GM23248 (cell line): ENCODE data around the gene TIAL1. TPM values are rescaled to one million over a fixed set of nuclear protein-coding genes. Genes with fewer than 3 reads are reported as not detected.

ENCODE experiments used
- DNase-seq: peaks from one replicate; pipeline ENCODE4 v3.0.0-alpha.2; 2015
- H2AFZ ChIP-seq: fragments of 200-600 bp; sonication (generic); 2 replicates; pipeline ENCODE4 v1.6.1; 2016; ENCODE audit warnings: antibody characterized with exemption
- H3F3A ChIP-seq: fragments of 200-600 bp; sonication (generic); 2 replicates; pipeline ENCODE4 v1.6.1; 2016; ENCODE audit warnings: mild to moderate bottlenecking, antibody characterized with exemption, mixed run types; ENCODE audit not compliant: insufficient read depth
- H3K27ac ChIP-seq: fragments of 200-600 bp; sonication (generic); 2 replicates; pipeline ENCODE4 v1.5.1; 2016; ENCODE audit warnings: mild to moderate bottlenecking
- H3K27me3 ChIP-seq: fragments of 200-600 bp; sonication (generic); replicated peaks from 2 replicates; pipeline ENCODE4 v1.6.1; 2016; ENCODE audit warnings: mild to moderate bottlenecking; ENCODE audit not compliant: insufficient read depth
- H3K36me3 ChIP-seq: fragments of 200-600 bp; sonication (generic); 2 replicates; pipeline ENCODE4 v1.6.1; 2016; ENCODE audit warnings: low read depth, mild to moderate bottlenecking
- H3K4me1 ChIP-seq: fragments of 200-600 bp; sonication (generic); 2 replicates; pipeline ENCODE4 v1.6.1; 2016; ENCODE audit warnings: mild to moderate bottlenecking; ENCODE audit not compliant: insufficient read depth
- H3K4me2 ChIP-seq: fragments of 200-600 bp; sonication (generic); one replicate; pipeline ENCODE4 v1.6.1; 2016; ENCODE audit warnings: mild to moderate bottlenecking; ENCODE audit not compliant: unreplicated experiment
- H3K4me3 ChIP-seq: fragments of 200-600 bp; sonication (generic); 2 replicates; pipeline ENCODE4 v1.5.1; 2016; ENCODE audit warnings: mild to moderate bottlenecking
- H3K79me2 ChIP-seq: fragments of 200-600 bp; sonication (generic); 2 replicates; pipeline ENCODE4 v1.6.1; 2016; ENCODE audit warnings: mild to moderate bottlenecking; ENCODE audit not compliant: insufficient read depth
- H3K9ac ChIP-seq: fragments of 200-600 bp; sonication (generic); 2 replicates; pipeline ENCODE4 v1.6.1; 2016; ENCODE audit warnings: mild to moderate bottlenecking
- H3K9me2 ChIP-seq: fragments of 200-600 bp; sonication (generic); 2 replicates; pipeline ENCODE4 v1.6.1; 2016; ENCODE audit warnings: mixed run types, mild to moderate bottlenecking, moderate library complexity; ENCODE audit not compliant: insufficient read depth
- H3K9me3 ChIP-seq: fragments of 200-600 bp; sonication (generic); one replicate; pipeline ENCODE4 v1.6.1; 2017; ENCODE audit warnings: low read depth
- H4K20me1 ChIP-seq: fragments of 200-600 bp; sonication (generic); 2 replicates; pipeline ENCODE4 v1.6.0; 2016; ENCODE audit not compliant: insufficient read depth
- EZH2 ChIP-seq: fragments of 200-600 bp; sonication (generic); IDR thresholded peaks from 2 replicates; pipeline ENCODE4 v1.6.1; 2018; ENCODE audit warnings: antibody characterized with exemption, mild to moderate bottlenecking; ENCODE audit not compliant: insufficient read depth, poor library complexity, severe bottlenecking
- EZH2phosphoT487 ChIP-seq: fragments of 200-600 bp; sonication (generic); IDR thresholded peaks from 2 replicates; pipeline ENCODE4 v1.6.1; 2018; ENCODE audit warnings: antibody characterized with exemption, moderate library complexity, mild to moderate bottlenecking, low read depth; ENCODE audit not compliant: insufficient read depth
- WGBS, 2 experiments: methylation state at CpG; one replicate each; pipeline ENCODE4 v1.1.6; 2015 to 2017; ENCODE audit warnings: low lambda C conversion rate in 2 of 2, low coverage in 1 of 2; ENCODE audit errors: missing lambda C conversion rate in 2 of 2; 5-methylcytosine and 5-hydroxymethylcytosine counted together
- in situ Hi-C: fragments of 300-500 bp; cut with MboI; formaldehyde crosslinking; loops from 2 replicates; pipeline ENCODE4 v1.15.0; 2020
- polyA plus RNA-seq: library from polyadenylated mRNA; unstranded; fragments of >200 nt; fragmentation: Nextera tagmentation; extraction: Ambion mirVana; gene quantifications from 2 replicates; pipeline ENCODE4 v1.2.1, GENCODE V29; 2016
- total RNA-seq: library from RNA; depleted of rRNA; stranded (reverse); fragments of >200 nt; shearing (Covaris generic); gene quantifications from 2 replicates; pipeline ENCODE4 v1.2.3, GENCODE V29; 2014

Gene TIAL1
- total and polyA plus RNA-seq, 2 experiments from 2014 or later: 24.1 to 43.6 TPM

- no peak overlapping the region for H3K4me2 ChIP-seq
- H3K4me3 ChIP-seq: no peak overlapping the region
- no peaks in the 10 kb centered on the region for H3K9me3 ChIP-seq
- no peak overlapping the region for H2AFZ ChIP-seq
- H3K9me2 ChIP-seq: no peaks in the 10 kb centered on the region
- H3K79me2 ChIP-seq: peaks cover 63% of the 10 kb centered on the region
- in situ Hi-C loops: no loop called here
- no peaks in the 10 kb centered on the region for H3K27me3 ChIP-seq
- DNase-seq: no peak
- H3K9ac ChIP-seq: no peak overlapping the region
- 59 to 62% methylated on average over 18 of the region's 18 CpGs for WGBS, 2 experiments
- peaks cover 13% of the 10 kb centered on the region for H3F3A ChIP-seq
- H3K4me1 ChIP-seq: peaks cover 8% of the 10 kb centered on the region
- peaks cover 4% of the 10 kb centered on the region; the same call in 1 of the 2 replicates for H3K36me3 ChIP-seq
- H3K27ac ChIP-seq: no peak overlapping the region
- TF ChIP-seq EZH2 (no peak), EZH2phosphoT487 (no peak)
- no peaks in the 10 kb centered on the region for H4K20me1 ChIP-seq
Measured at GRCh38 chr10:119526621-119527592, 69.9 kb downstream of the TIAL1 start.

- no peaks in the 10 kb centered on the region for H3K27me3 ChIP-seq
- no peak for DNase-seq
- no peaks in the 10 kb centered on the region for H4K20me1 ChIP-seq
- peaks cover 4% of the 10 kb centered on the region; the same call in 1 of the 2 replicates for H3K36me3 ChIP-seq
- no peaks in the 10 kb centered on the region for H3K9me2 ChIP-seq
- H3K4me2 ChIP-seq: no peak overlapping the region
- no peak overlapping the region for H2AFZ ChIP-seq
- TF ChIP-seq EZH2phosphoT487 (no peak), EZH2 (no peak)
- no peaks in the 10 kb centered on the region for H3K9me3 ChIP-seq
- 93 to 95% methylated on average over 1 of the region's 1 CpG for WGBS, 2 experiments
- H3K27ac ChIP-seq: no peak overlapping the region
- peaks cover 56% of the 10 kb centered on the region for H3K79me2 ChIP-seq
- peaks cover 15% of the 10 kb centered on the region for H3K4me1 ChIP-seq
- H3K4me3 ChIP-seq: no peak overlapping the region
- no peak overlapping the region for H3K9ac ChIP-seq
- in situ Hi-C loops: no loop called here
- peaks cover 16% of the 10 kb centered on the region for H3F3A ChIP-seq
Measured at GRCh38 chr10:119526149-119526548, 70.6 kb downstream of the TIAL1 start.

- peaks cover 16% of the 10 kb centered on the region for H3K4me1 ChIP-seq
- peaks cover 45% of the 10 kb centered on the region for H3K79me2 ChIP-seq
- H3K9ac ChIP-seq: no peak overlapping the region
- peaks cover 4% of the 10 kb centered on the region; the same call in 1 of the 2 replicates for H3K36me3 ChIP-seq
- 88 to 93% methylated on average over 5 of the region's 5 CpGs for WGBS, 2 experiments
- H3K4me2 ChIP-seq: no peak overlapping the region
- TF ChIP-seq EZH2phosphoT487: no peak
- no peak overlapping the region for H2AFZ ChIP-seq
- no peaks in the 10 kb centered on the region for H4K20me1 ChIP-seq
- no peaks in the 10 kb centered on the region for H3K9me2 ChIP-seq
- H3F3A ChIP-seq: peaks cover 15% of the 10 kb centered on the region
- H3K9me3 ChIP-seq: no peaks in the 10 kb centered on the region
- in situ Hi-C loops: no loop called here
- no peaks in the 10 kb centered on the region for H3K27me3 ChIP-seq
- no peak overlapping the region for H3K4me3 ChIP-seq
- H3K27ac ChIP-seq: no peak overlapping the region
- DNase-seq: no peak
Measured at GRCh38 chr10:119525116-119525515, 71.6 kb downstream of the TIAL1 start.

DNA sequence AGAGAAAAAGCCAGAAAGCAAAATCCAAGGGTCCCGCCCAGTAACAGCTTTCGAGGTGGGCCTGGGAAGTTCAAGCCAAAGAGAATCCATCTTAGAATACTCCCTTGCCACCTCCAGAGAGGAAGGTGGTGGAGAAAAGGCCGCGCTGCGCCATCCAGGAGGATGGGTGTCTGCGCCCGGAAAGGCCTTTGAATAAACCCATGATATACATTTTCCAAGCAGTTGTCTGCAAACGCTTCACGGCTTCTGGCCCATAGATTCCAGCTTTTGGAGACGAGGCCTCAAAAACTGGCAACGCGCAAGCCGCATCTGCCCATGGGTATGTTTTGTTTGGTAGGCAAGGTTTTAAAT, 72.1 kb downstream of the TIAL1 start:
- Histone ChIP-seq H3K4me3 (no peak overlapping the region), H3K79me2 (peaks cover 41% of the 10 kb centered on the region), H3K4me2 (no peak overlapping the region), H3K9ac (no peak overlapping the region), H4K20me1 (no peaks in the 10 kb centered on the region), H3K4me1 (peaks cover 16% of the 10 kb centered on the region), H3K9me2 (no peaks in the 10 kb centered on the region), H3K27me3 (no peaks in the 10 kb centered on the region), H3K9me3 (no peaks in the 10 kb centered on the region), H3F3A (peaks cover 15% of the 10 kb centered on the region), H2AFZ (no peak overlapping the region), H3K27ac (no peak overlapping the region), H3K36me3 (peaks cover 4% of the 10 kb centered on the region; the same call in 1 of the 2 replicates)
- TF ChIP-seq EZH2phosphoT487 (no peak), EZH2 (no peak)
- DNase-seq: no peak
- in situ Hi-C loops: no loop called here
- WGBS, 2 experiments: 96 to 98% methylated on average over 13 of the region's 13 CpGs
